H1 (cell line): ENCODE results near the gene TP53I3. TPM values are rescaled to one million over a fixed set of nuclear protein-coding genes. Genes with fewer than 3 reads are reported as not detected.

Source experiments
- ASH2L ChIP-seq: fragments of 200-600, 300-600 bp; sonication (generic); IDR thresholded peaks from one replicate; pipeline ENCODE4 v1.7.1; 2017; ENCODE audit warnings: low read length
- CEBPB ChIP-seq: IDR thresholded peaks from 2 replicates; pipeline ENCODE4 v1.6.1; 2012; ENCODE audit warnings: low read depth, low read length
- NANOG ChIP-seq: IDR thresholded peaks from 2 replicates; pipeline ENCODE4 v1.6.1; 2011; ENCODE audit warnings: low read length, low read depth, mild to moderate bottlenecking, inconsistent platforms; ENCODE audit not compliant: insufficient read depth, poor library complexity, severe bottlenecking
- POLR2A ChIP-seq, 2 experiments: IDR thresholded peaks; 1 replicate in 1 of 2; 2 replicates in 1 of 2; pipeline ENCODE4 v1.6.1; 2011; ENCODE audit warnings: low read depth in 2 of 2, low read length in 2 of 2, mild to moderate bottlenecking in 2 of 2; ENCODE audit errors: control extremely low read depth in 1 of 2
- SIN3A ChIP-seq, 2 experiments: IDR thresholded peaks in 1 of 2; conservative IDR thresholded peaks in 1 of 2; 2 replicates each; pipeline ENCODE4 v1.6.1; 2011 to 2012; ENCODE audit warnings: low read length in 2 of 2, improper control_type of control experiment in 1 of 2, low read depth in 1 of 2, mild to moderate bottlenecking in 1 of 2
- SIRT6 ChIP-seq: IDR thresholded peaks from one replicate; pipeline ENCODE4 v1.7.1; 2012; ENCODE audit warnings: low read length, inconsistent platforms
- SP2 ChIP-seq: IDR thresholded peaks from 2 replicates; pipeline ENCODE4 v1.6.1; 2012; ENCODE audit warnings: mild to moderate bottlenecking, low read length, inconsistent platforms
- SP4 ChIP-seq: IDR thresholded peaks from 2 replicates; pipeline ENCODE4 v1.6.1; 2012; ENCODE audit warnings: low read length, inconsistent platforms
- TAF1 ChIP-seq: IDR thresholded peaks from 2 replicates; pipeline ENCODE4 v1.6.1; 2011; ENCODE audit warnings: mild to moderate bottlenecking, low read depth, low read length
- polyA plus RNA-seq, 7 experiments: library from polyadenylated mRNA; depleted of rRNA in 3 of 7; stranded (reverse) in 5 of 7; unstranded in 2 of 7; fragments of >200 nt in 5 of 7; fragments of 200-250 nt in 2 of 7; gene quantifications; 1 replicate in 5 of 7; 2 replicates in 1 of 7; 4 replicates in 1 of 7; pipeline versions ENCODE4 v1.2.1 to v1.2.3, GENCODE V29; 2011 to 2013; ENCODE audit warnings: missing spikeins in 2 of 7, mixed read lengths in 2 of 7
- total RNA-seq: library from RNA; stranded (reverse); fragmentation: NEBNext Ultra II Directional; extraction: Animal tissue kit (Norgen Biotek cat#: 25700); gene quantifications from 2 replicates; pipeline ENCODE4 v1.2.1, GENCODE V29; 2021

The TP53I3 gene
- total and polyA plus RNA-seq, 2 of the 8 experiments (the other 6 are each of a cell fraction or from before 2014, with no cell fraction given) = 29.4 to 34.5 TPM

DNA sequence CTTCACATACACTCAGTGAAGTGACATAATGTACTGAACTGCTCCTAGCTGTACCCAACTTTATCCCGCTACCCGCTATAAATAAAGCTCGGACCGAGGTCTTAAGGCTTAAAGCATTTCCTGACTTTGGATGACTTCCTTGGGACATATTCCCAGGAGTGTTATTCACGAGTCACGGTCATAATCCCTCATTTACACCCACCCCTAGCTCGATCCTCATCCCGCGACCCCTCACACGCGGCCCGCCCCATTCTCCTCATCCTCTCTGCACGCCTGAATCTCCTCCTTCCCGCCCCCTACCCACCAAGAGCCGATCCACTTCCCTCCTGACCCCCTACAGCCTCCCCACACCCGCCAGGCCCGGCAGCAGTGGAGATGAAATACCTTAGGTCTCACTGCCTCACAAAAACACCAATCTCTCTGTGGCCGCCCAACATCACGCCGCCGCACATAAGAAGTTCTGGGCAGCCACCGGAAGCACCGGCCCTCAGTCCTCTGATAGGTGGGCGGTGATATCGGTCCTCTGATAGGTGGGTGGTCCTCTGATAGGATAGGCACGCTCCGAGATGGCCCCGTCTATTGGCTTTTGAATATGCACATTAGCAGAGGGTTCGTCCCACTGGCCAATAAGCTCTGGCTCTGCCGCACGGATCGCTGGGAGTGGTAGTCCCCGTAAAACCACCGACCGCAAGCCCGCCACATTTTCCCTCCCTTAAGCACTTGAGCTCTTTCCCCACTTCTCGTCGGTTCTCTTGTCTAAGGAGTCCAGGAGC, 37.5 kb downstream of the TP53I3 start, which contains the start of gene WDCP (continued):
- TF ChIP-seq ASH2L = no peak
- no peak for TF ChIP-seq SP4
- no peak for TF ChIP-seq SIRT6
- TF ChIP-seq POLR2A (IDR thresholded peaks at IDR 0.05; ENCODE audit: control extremely low read depth in 1 of 2, low read depth in 2 of 2, low read length in 2 of 2) = peak; percentile 49 to 88
- peak; percentile 93 for TF ChIP-seq TAF1
- no peak for TF ChIP-seq CEBPB
- TF ChIP-seq SIN3A (conservative IDR thresholded peaks at IDR 0.05 in 1 of 2, IDR thresholded peaks at IDR 0.05 in 1 of 2; ENCODE audit: low read depth in 1 of 2, low read length in 2 of 2) = peak; percentile 73 to 76; a peak in 2 of 4 replicates
- no peak for TF ChIP-seq NANOG
- peak; percentile 63 for TF ChIP-seq SP2
